VCaP (cell line): ENCODE measurements around the gene ZNF668.

Source experiments
- H3K27ac ChIP-seq: fragments of 450-650 bp; 2 replicates; pipeline ENCODE4 v1.5.1; 2017
- TF ChIP-seq, protein P1 (sequence below): fragments of 450-650 bp; conservative IDR thresholded peaks from 2 replicates; pipeline ENCODE4 v1.5.1; 2017; ENCODE audit warnings: mild to moderate bottlenecking, moderate library complexity

ZNF668 gene

DNA sequence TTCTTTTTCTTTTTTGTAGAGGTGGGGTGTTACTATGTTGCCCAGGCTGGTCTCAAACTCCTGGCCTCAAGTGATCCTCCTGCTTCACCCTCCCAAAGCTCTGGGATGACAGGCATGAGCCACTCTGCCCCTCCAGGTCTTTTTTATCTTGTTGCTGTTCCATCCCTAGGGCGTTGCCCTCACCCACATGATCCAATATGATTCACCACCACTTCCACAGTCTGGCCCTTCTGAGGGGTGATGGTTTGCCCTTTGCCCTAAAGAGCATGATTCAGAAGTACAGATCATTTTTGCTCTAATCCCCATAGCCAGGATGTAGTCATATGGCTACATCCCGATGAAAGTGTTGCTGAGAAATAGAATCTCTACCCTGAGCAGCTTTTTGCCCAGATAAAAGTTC is 21.9 kb downstream of the ZNF668 start:
- H3K27ac ChIP-seq = no peak overlapping the region

DNA sequence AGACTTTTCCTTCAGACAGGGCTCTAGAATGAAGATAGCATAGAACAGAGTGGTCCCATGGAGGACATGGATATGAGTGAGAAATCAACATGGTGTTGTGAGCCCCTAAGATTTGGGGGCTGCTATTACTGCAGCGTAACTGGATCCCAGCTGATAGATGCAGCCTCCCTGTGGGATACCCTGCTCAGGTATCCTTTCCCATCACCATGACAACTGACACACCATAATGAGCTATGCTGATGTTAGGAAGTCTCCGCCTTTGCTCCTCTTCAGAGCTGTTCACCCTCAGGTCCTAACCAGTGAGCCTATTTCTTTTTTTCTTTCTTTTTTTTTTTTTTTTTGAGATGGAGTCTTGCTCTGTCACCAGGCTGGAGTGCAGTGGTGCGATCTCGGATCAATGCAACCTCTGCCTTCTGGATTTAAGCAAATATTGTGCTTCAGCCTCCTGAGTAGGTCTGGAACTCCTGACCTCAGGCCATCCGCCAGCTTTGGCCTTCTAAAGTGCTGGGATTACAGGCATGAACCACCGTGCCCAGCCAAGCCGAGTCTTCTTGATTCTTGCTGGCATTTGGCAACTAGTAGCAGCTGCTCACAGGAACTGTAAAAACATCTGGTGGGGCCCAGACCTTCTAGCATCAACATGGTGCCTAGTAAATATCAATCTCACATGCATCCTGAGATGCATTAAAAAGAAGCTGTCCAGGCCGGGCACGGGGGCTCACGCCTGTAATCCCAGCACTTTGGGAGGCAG is 23.6 kb downstream of the ZNF668 start:
- no peak overlapping the region for H3K27ac ChIP-seq
- TF ChIP-seq, protein P1, sequence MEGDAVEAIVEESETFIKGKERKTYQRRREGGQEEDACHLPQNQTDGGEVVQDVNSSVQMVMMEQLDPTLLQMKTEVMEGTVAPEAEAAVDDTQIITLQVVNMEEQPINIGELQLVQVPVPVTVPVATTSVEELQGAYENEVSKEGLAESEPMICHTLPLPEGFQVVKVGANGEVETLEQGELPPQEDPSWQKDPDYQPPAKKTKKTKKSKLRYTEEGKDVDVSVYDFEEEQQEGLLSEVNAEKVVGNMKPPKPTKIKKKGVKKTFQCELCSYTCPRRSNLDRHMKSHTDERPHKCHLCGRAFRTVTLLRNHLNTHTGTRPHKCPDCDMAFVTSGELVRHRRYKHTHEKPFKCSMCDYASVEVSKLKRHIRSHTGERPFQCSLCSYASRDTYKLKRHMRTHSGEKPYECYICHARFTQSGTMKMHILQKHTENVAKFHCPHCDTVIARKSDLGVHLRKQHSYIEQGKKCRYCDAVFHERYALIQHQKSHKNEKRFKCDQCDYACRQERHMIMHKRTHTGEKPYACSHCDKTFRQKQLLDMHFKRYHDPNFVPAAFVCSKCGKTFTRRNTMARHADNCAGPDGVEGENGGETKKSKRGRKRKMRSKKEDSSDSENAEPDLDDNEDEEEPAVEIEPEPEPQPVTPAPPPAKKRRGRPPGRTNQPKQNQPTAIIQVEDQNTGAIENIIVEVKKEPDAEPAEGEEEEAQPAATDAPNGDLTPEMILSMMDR = no peak

More for the DNA sequence above, 21.9 kb downstream of the ZNF668 start:
- TF ChIP-seq, protein P1 = no peak

DNA sequence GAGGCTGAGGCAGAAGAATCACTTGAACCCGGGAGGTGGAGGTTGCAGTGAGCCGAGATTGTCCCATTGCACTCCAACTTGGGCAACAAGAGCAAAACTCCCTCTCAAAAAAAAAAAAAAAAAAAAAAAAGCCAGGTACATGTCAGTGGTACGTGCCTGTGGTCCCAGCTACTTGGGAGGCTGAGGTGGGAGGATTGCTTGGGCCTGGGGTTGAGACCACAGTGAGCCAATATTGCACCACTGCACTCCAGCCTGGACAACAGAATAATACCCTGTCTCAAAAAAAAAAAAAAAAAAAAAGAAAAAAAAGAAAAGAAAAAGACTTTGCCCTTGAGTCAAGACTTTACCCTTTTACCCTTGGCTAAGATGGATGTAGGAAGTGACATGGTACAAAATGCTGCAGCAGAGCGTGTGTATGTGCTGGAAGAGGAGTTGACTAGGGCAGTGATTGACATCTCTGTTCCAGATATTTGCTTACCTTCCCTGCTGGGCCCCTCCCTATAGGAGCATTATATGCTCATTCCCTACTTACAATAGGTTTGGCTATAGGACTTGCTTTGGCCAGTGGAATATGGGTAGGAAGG is 30.1 kb downstream of the ZNF668 start:
- no peak overlapping the region for H3K27ac ChIP-seq
- TF ChIP-seq, protein P1 = no peak

DNA sequence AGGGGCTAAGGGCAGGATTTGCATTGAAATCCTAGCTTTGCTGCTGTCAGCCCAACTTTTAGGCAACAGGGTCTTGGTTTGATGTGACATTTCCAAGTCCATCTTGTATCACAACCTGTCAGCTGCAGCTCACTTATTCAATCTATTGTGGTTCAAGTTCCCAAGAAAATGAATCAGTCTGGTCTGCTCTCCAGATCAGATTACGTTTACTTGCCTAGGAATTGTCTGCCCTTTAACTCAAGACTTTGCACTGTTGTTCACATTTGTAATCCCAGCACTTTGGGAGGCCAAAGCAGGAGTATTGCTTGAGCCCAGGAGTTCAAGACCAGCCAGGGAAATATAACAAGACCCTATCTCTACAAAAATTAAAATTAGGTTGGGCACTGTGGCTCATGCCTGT is 30.7 kb downstream of the ZNF668 start:
- TF ChIP-seq, protein P1 = no peak
- no peak overlapping the region for H3K27ac ChIP-seq

DNA sequence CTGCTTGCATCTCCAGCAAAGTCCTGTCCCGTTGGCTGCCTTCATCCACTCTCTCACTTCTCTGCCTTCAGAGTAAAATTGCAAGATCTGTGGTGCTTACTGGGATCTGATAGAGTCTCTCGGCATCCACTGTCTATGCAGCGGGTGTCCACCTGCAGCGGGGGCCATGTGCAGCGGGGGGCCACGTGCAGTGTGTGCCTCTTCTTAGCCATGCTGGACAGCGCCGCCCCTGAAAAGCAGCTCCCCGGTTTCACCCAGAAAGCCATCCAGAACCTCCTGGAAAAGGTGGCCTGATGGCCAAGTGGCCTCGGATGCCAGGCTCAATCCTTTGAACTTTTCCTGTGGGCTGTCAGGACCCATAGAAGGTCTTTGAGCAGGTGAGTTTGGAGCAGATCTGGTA is 31.2 kb downstream of the ZNF668 start:
- H3K27ac ChIP-seq = no peak overlapping the region
- TF ChIP-seq, protein P1 = no peak

DNA sequence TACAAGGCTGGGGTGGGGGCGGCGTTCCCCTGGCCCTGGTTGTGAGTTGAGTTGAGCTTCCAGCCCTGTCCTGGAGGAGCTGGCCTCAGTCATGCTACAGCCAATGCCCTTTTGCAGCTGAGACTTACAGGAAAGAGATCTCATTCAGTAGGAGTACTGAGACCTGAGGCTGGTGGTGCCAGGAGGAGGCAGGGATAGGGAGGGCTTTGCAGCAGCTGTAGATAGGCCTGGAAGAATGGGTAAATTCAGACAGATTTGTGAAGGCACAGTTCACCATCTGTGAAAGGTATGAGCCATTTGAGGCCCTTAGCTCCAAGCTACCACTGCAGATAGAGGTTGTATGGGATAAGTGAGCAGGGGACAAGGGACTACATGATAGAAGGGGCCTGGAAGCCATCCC is 35.0 kb downstream of the ZNF668 start:
- no peak overlapping the region for H3K27ac ChIP-seq
- TF ChIP-seq, protein P1 = no peak

DNA sequence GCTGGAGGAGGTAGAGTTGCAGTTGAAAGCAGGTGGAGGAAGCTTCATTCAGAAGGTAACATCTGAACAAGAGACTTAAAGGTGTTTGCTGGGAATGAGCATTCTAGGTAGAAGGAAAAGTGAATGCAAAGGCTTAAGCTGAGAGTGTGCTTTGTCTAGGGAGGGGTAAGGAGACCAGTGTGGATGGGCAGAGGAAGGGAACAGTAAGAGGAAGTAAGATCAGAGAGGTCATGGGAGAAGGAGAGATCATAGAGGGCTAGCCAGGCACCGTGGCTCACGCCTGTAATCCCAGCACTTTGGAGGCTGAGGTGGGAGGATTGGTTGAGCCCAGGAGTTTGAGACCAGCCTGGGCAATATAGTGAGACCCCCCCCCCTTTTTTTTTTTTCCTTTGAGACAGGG is 37.3 kb downstream of the ZNF668 start:
- H3K27ac ChIP-seq = no peak overlapping the region
- TF ChIP-seq, protein P1 = no peak
